NCI-H2107 treated with DMSO at 0.1 percent for 48 hours (cell line): ENCODE data around the gene MARK3.

Experiments
- DNase-seq: peaks from one replicate; lab custom pipeline; 2025; ENCODE audit not compliant: unreplicated experiment; lab: John Stamatoyannopoulos, UW

MARK3 gene

GRCh38 chr14:103393676-103394626 lies 8.7 kb downstream of the MARK3 start:
- peak; percentile 36 for DNase-seq

DNA sequence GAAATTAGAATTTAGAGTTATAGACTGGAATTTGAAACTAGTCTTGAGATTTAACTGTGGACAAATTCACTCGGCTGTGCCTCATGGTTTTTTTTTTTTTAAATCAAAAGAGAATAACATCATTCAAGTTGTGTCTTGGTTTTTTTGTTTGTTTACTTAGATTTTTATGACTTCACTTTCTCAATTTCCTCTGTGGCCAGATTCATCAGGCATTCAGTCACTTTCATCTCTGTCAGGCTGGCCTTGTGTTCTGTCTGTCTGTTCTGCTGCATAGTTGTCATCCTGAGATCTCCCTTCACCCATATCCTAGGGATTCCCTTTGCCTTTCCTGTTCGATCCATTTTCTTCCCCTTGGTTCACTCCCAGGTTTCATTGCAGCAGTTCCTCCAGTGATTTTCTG lies 10.0 kb downstream of the MARK3 start:
- DNase-seq, result no peak

GRCh38 chr14:103396463-103396862 lies 11.2 kb downstream of the MARK3 start:
- no peak for DNase-seq

GRCh38 chr14:103398427-103399195 lies 13.4 kb downstream of the MARK3 start:
- DNase-seq, result no peak

GRCh38 chr14:103400537-103400936 lies 15.3 kb downstream of the MARK3 start:
- DNase-seq, result no peak

DNA sequence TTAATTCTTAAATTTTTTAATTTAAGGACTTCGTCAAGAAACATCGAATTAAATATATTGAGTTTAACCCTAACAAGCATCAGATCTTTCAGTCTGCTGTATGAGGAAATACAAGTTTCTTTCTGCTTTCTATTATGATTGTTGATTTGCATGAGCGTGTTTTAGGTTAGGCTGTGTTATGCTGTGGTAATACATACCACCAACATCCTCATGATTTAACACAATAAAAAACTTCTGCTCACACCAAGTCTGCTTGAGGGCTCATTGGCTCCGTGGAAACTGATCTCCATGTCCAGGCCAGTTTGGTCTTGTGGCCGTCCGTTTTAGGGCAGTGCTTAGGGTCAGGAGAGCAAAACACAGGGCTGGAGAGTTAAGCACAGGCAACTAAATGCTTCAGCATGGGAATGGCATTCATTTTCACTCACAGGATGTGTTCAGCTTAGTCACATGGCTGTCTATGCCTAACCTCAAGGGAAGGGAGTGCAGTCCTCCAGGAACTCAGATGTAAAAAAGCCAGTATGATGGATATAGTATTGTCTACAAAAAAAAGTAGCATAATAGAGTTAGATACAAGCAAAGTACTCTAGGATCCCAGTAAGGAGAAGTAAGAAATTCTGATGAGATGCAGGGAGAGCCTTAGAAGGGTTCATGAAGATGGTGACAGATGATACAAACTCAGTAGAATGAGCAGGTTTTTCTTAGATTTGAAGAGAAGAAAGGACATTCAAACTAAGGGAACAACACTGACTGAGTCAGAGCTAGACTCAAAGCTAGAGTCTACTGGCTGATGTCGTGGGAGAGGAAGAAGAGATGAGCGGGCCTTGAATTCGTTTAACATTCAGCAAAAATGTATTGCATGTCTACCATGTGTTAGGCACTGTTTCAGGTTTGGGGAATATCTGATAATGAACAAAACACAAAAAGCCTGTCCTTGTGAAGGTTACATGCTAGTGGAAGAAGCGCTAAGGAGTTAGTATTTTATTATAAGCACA lies 16.3 kb downstream of the MARK3 start:
- DNase-seq, result no peak

DNA sequence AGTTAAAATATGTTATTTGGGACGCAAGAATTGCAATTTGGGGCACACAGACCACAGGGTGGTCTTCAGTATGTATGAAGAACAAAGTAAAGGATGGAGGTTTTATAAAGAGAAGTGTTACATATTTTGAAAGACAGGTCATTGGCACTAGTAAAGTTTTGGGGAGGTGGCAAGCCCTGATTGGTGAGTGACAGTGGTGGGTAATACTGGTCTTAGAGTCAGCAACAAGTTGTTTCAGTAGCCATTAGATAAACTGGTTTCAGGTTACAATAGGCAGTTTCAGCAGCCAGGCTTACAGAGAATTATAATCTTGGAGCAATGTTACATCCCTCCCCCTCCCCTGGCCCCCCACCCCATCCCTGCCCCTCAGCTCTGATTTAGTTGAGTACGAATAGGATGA lies 17.5 kb downstream of the MARK3 start:
- DNase-seq, result peak; percentile 58

DNA sequence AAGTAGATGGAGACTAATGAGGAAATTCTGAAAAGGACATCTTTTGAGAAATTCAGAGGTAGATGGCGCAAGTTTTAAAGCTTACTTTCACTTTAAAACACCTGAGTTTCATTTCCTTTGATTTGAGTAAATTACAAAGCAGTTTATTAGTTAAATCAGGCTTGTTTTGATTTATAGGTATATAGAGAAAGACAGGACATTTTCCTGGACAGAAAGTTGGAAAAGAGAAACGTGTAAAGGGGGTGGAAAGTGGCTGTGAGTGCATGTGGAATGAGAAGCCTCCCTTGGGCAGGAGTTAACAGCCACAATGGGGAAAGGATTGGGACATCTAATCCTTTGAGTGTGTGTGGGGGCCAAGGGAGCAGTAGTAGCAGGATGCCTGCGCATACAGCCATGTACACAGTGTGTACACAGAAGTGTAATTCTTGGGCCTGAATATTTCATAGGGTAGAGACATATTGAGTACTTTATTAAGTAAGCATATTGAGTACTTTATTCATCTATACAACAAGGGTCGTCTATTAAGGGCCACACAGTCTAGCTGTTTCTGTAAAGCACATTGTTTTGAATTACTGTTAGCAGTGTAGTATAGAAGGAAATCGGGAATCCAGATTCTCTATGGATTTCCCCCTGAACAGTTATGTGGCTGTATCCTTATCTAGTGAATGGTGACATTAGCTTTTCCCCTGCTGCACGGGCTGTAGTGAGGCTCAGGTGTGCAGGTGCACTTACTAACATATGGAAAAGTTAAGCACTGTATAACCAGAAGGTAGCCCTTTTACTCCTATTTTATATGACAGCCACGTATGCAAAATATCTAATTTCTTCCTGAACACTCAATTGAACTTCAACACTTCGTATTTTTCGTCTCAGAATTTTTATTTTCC lies 19.1 kb downstream of the MARK3 start:
- DNase-seq, result no peak

DNA sequence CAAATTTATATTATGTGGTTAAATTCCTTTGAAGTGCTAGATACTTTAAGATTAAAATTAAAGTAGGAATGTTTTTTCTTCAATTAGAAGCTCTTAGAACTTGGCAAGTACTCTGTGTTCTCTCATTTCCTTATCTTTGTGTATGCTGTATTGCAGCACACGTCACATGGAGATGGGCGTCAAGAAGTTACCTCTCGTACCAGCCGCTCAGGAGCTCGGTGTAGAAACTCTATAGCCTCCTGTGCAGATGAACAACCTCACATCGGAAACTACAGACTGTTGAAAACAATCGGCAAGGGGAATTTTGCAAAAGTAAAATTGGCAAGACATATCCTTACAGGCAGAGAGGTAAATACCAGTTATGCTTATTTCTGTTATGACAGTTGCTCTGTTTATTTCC lies 19.7 kb downstream of the MARK3 start:
- DNase-seq, result no peak

DNA sequence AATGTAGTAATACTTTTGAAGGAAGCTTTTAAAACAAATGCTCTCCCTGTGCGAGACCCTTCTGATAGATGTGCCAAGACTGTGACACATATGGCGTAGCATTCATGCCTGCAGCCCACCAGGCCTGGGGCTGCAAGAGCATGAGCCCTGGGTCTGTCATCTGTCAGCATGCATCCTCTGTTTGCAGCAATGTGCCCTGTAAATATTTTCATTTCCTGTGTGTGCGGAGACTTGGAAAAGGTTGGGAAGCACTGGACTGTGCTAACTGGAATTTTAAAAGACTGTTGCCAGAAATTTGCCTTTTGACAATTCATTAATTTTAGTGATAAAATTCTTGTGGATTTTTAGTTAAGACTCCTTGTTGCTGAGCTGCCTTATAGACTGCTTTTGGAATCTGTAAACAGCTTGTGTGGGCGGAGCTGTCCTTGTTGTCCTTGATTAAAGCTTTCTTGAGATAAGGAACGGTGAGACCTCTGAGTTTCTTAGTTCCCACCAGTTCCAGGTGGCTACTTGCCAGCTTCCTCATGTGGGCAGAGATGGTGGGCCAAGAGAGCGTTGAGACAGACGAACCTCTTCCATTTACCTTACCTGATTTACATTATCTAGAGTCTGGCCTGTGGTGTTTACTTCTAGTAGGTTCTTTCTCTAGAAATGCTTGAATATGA lies 23.4 kb downstream of the MARK3 start:
- no peak for DNase-seq

DNA sequence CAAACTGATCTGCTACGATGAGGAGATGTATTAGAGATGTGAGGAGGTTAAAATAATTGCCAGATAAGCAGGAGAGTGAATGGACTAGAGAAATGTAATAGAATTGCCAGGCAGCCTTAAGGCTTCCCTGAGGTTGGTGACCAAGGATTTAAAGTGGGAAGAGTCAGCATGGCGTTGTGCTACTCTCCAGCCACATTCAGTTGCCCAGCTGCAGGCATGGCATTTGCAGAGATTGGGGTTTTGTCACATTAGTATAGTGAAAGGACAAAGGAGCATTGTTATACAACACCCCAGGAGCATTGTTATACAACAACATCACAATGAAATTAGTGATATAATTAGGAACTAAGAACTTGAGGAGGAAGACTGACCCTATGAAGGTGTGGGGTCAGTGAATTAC lies 31.7 kb downstream of the MARK3 start:
- no peak for DNase-seq

- DNase-seq, result no peak
Observed at GRCh38 chr14:103418481-103418818, 33.2 kb downstream of the MARK3 start.

DNA sequence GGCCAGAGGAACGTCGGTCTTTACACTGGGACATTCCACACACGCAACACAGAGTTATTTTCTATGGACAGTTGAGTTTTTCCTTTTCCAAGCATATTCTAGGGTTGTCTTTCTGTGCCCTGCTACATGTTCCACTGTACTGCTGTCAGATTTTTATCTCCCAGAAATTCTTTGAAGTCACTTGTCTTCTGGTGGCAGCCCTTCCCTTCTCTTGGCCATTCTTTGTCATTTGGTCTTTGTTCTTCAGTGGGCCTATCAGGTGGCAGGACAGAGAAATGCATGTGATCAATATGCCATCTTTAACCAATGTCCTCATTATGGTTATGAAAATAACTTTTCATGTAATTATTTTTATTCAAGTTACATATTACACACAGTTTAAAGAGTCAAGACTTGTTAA lies 36.3 kb downstream of the MARK3 start:
- DNase-seq, result no peak

DNA sequence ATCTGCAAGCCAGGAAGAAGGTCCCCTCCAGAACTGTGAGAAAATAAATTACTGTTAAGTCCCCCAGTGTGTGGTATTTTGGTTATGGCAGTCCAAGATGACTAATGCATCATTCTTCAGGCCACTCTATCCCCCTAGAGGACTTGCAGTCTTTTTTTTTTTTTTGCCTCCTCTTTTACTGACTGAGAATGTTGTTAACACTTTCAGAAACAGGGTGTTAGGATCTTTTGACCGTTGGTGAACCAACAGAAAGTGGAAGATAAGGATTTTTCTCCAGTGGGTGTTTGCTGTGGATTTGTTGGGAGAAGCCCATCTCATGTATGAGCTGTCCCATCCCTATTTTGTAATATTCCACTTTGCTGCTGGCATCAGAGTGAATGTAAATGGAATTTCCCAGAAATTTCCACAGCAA lies 37.8 kb downstream of the MARK3 start:
- DNase-seq, result no peak

- DNase-seq, result no peak
Observed at GRCh38 chr14:103427485-103428443, 42.5 kb downstream of the MARK3 start.

DNA sequence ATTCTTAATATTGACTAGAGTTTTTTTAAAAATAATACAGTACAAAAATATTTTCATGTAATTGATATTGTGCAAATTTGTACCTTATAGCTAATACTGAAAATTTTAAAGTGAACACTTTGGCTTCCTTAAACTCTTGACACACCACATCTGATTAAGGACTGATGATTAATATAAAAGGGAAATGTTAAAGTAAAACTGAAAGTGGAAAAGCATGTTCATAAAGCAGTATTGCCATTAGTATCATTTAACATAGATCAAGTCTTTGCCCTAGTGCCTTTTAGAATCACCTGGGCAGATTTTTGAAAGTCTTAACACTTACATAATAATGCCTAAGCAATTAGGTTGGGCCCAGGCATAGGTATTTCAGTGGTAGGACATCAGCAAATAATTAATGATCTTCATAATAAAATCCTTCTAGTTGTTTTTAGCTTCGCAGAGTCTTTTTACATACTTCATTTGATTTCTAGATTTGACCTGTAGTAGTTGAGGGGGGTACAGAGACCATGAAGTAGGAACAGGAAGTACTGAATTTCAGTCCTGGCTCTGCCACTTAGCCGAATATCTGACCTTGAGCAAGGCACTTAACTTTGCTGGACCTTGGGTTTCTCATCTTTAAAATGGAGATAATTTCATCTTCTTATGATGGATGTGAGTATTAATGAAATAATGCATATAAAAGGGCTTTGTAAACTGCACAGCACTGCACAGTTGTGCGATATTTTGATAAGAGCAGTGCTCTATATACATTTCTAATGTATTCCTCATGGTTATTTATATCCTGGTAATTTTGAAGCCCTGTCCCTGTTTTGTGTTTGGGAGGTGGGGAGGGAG lies 43.7 kb downstream of the MARK3 start:
- DNase-seq, result no peak

GRCh38 chr14:103430358-103430757 lies 45.1 kb downstream of the MARK3 start:
- no peak for DNase-seq

GRCh38 chr14:103432627-103433026 lies 47.4 kb downstream of the MARK3 start:
- DNase-seq, result no peak
